Dermis blood vessel endothelial cell (primary cell): Measurements from ENCODE around the gene SYTL3. TPM values are rescaled to one million over a fixed set of nuclear protein-coding genes. Genes with fewer than 3 reads are reported as not detected.
"Not testable (repeated sequence)": the region's sequence is repeated elsewhere in the genome, so short reads cannot be mapped to it uniquely, and the experiment has no call there.

Experiments used
- DNase-seq: peaks from one replicate; pipeline ENCODE4 v3.0.0; 2010
- total RNA-seq: library from RNA; depleted of rRNA; stranded (reverse); fragments of >200 nt; gene quantifications from 2 replicates; pipeline ENCODE4 v1.2.3, GENCODE V29; 2014

SYTL3 gene
- total RNA-seq, 1 donor from 2014 or later = 0.85 TPM

GRCh38 chr6:158662954-158663624, 13.2 kb downstream of the SYTL3 start:
- no peak for DNase-seq

- DNase-seq = no peak
Measured at GRCh38 chr6:158663625-158664165, 13.8 kb downstream of the SYTL3 start.

DNA sequence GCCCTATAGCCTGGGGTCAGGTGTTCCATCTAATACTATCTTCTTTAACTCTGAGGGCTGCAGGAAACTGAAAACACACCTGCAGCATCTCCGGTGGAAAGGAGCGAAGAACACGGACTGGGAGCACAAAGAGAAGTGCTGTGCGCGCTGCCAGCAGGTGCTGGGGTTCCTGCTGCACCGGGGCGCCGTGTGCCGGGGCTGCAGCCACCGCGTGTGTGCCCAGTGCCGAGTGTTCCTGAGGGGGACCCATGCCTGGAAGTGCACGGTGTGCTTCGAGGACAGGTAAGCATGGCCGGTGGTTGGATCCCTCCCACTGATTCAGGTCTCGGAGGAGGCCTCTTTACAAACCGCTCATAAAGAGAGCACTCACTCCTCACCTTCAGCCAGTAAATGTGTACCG, 15.5 kb downstream of the SYTL3 start:
- no peak for DNase-seq

GRCh38 chr6:158666628-158667359, 16.9 kb downstream of the SYTL3 start:
- no peak for DNase-seq

DNA sequence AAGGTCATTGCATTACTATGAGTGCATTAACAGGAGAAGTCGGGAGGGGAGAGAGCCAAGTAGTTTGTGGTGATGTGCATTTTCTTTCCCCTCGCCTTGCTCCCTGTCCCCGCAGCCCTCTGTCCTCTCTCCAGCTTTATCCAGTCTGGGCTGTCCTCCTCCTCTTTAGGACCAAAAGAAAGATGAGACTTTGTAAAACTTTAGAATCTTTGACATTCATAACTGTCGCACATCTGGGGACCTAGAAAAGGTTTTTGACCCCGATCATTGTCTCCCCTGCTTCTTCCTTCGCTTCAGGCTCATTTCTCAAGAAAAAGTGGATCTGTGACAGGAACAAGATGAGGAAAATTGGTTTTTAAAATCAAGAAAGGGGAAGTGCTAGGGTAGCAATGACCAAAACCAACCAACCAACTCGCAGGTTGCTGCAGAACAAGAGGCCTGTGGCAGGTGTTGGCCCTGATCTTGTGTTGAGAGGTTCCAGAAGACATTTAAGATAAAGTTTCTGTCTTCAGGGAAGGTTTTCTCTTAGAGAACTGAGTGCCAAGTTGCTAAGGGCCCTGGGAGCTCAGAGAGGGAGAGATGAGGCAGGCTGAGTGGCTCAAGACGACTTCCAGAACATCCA, 17.6 kb downstream of the SYTL3 start:
- no peak for DNase-seq

- DNase-seq = no peak
Measured at GRCh38 chr6:158668707-158669103, 18.9 kb downstream of the SYTL3 start.

- DNase-seq = no peak
Measured at GRCh38 chr6:158669145-158670035, 19.5 kb downstream of the SYTL3 start.

- DNase-seq = not testable (repeated sequence)
Measured at GRCh38 chr6:158672119-158672518, 22.3 kb downstream of the SYTL3 start.

- no peak for DNase-seq
Measured at GRCh38 chr6:158672726-158673125, 22.9 kb downstream of the SYTL3 start.

- DNase-seq = no peak
Measured at GRCh38 chr6:158674342-158675131, 24.7 kb downstream of the SYTL3 start.

DNA sequence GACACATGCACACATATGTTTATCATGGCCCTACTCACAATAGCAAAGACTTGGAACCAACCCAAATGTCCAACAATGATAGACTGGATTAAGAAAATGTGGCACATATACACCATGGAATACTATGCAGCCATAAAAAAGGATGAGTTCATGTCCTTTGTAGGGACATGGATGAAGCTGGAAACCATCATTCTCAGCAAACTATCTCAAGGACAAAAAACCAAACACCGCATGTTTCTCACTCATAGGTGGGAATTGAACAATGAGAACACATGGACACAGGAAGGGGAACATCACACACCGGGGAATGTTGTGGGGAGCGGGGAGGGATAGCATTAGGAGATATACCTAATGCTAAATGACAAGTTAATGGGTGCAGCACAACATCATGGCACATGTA, 27.2 kb downstream of the SYTL3 start:
- DNase-seq = not testable (repeated sequence)

- DNase-seq = no peak
Measured at GRCh38 chr6:158677906-158678578, 28.2 kb downstream of the SYTL3 start.

DNA sequence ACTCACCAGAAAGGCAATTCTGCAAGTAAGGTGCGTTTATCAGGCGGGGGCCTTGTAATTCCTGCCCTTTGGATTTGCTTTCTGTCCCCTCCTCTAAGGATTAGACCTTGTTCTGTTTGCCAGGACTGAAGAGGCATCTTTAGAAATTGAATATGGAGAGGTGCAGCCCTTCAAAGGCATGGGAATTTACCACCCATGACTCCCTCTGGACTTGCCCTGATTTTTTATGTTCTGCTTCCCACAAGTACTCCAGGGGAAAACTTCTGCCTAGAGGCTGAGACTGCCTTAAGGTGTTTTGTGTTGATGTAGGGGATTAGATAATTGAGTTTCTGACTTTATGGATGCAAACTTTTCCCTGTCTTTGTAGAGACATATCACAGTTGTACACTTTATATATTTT, 30.2 kb downstream of the SYTL3 start:
- no peak for DNase-seq

GRCh38 chr6:158680481-158680880, 30.6 kb downstream of the SYTL3 start:
- DNase-seq = no peak

GRCh38 chr6:158684311-158684710, 34.5 kb downstream of the SYTL3 start:
- no peak for DNase-seq

GRCh38 chr6:158684745-158685324, 35.0 kb downstream of the SYTL3 start:
- no peak for DNase-seq

DNA sequence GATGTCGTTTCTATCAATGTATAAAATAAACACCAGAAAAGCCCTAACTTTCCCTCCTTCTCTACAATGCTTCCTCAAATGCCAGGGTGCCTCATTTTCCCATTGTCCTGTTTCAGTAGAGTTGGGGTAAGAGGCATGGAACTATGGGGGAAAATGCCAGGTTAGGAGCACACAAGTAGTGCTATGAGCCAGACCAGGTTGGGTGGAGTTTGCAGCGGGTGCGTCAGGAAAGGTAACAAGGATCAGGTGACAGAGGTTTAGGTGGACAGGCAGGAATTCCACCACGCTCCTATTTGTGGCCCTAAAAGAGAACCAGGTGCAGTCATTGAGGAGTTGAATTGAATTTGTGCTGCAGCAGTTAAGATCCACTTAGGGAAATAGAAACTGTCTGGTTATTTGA, 36.5 kb downstream of the SYTL3 start:
- no peak for DNase-seq

DNA sequence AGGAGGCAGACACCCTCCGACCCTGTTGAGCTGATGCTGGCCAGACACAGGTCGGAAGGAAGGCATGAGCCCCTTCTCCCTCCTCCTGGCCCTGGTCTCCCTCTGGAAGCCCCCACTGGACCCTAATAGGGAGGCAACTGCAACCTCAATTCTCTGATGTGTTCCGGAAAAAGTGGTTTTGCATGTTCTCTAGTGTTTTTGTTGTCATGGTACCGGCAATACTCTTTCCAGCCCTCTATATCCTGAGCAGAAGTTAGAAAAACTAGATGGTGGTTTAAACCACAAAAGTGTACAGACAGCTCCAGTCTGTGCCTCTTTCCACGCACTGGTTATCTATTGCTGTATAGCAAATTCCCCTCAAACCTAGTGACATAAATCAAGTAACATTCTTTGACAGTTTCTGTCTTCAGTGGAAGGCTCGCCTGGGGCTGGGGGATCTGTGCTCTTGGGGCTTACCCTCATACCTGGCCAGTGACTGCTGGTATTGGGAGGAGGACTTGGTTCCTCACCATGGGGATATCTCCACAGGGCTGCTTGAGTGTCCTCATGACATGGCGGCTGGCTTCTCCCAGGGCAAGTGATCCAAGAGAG, 37.0 kb downstream of the SYTL3 start:
- DNase-seq = no peak

DNA sequence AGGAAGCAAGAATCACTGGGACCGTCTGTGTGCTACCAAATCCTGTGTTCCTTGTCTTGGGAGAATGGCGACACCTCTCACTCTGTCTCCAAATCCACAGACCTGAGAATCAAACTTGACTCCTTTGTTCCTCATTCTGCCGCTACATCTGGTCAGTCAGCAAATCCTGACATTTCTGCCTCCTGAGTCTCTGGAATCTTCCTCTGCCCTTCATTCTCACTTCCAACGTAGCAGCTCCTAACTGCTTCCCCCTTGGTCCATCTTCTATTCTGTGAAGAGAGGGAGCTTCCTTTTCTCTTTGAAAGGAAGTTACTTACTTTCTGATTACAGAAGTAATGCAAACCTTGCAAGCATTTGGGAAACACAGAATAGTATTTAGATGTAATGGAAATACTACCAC, 37.7 kb downstream of the SYTL3 start:
- no peak for DNase-seq

- DNase-seq = peak; percentile 36
Measured at GRCh38 chr6:158688860-158689259, 39.0 kb downstream of the SYTL3 start.
